HepG2 (cell line): ENCODE data around the gene RING1. TPM values are rescaled to one million over a fixed set of nuclear protein-coding genes. Genes with fewer than 3 reads are reported as not detected.
A peak's percentile ranks its signal among the peaks of the same experiment; 100 is the strongest.

ENCODE experiments used
- CEBPZ ChIP-seq: IDR thresholded peaks from 2 replicates; pipeline ENCODE4 v1.6.1; 2012; ENCODE audit warnings: low read length, improper control_type of control experiment
- FOXO4 ChIP-seq: sonication (generic); formaldehyde crosslinking; conservative IDR thresholded peaks from 2 replicates; pipeline ENCODE4 v1.8.1; 2023; ENCODE audit warnings: missing genetic modification reagents
- HNF4G ChIP-seq, 2 experiments: sonication (generic) in 1 of 2; formaldehyde crosslinking in 1 of 2; IDR thresholded peaks; 2 replicates each; pipeline versions ENCODE4 v1.4.0 to v1.6.1; 2011 to 2020; ENCODE audit warnings: borderline replicate concordance in 2 of 2, low read depth in 2 of 2, mild to moderate bottlenecking in 2 of 2, low read length in 1 of 2, missing genetic modification reagents in 1 of 2, moderate library complexity in 1 of 2
- JUN ChIP-seq: sonication (generic); formaldehyde crosslinking; IDR thresholded peaks from 2 replicates; pipeline ENCODE4 v1.4.0; 2020; ENCODE audit warnings: mild to moderate bottlenecking, missing genetic modification reagents
- MXD1 ChIP-seq: sonication (generic); formaldehyde crosslinking; IDR thresholded peaks from 2 replicates; pipeline ENCODE4 v1.4.0; 2020; ENCODE audit warnings: mild to moderate bottlenecking, missing genetic modification reagents
- NR2F2 ChIP-seq: IDR thresholded peaks from 2 replicates; pipeline ENCODE4 v1.6.1; 2012; ENCODE audit warnings: low read depth, inconsistent platforms, borderline replicate concordance
- RARA ChIP-seq: IDR thresholded peaks from 2 replicates; pipeline ENCODE4 v1.6.1; 2016; ENCODE audit warnings: missing genetic modification reagents, missing compliant biosample characterization
- SALL2 ChIP-seq: sonication (generic); formaldehyde crosslinking; IDR thresholded peaks from 2 replicates; pipeline ENCODE4 v1.8.1; 2023; ENCODE audit warnings: mild to moderate bottlenecking, missing genetic modification reagents, inconsistent platforms
- SRSF4 ChIP-seq: fragments of 200-400 bp; formaldehyde crosslinking; IDR thresholded peaks from one replicate; pipeline ENCODE4 v1.6.1; 2018; ENCODE audit warnings: mild to moderate bottlenecking, low read depth, low read length, moderate library complexity; ENCODE audit not compliant: poor library complexity, severe bottlenecking
- THRA ChIP-seq: sonication (generic); formaldehyde crosslinking; IDR thresholded peaks from 2 replicates; pipeline ENCODE4 v1.4.0; 2020; ENCODE audit warnings: missing genetic modification reagents, borderline replicate concordance
- ZNF12 ChIP-seq: sonication (generic); formaldehyde crosslinking; IDR thresholded peaks from 2 replicates; pipeline ENCODE4 v1.5.0; 2020; ENCODE audit warnings: missing genetic modification reagents
- ZNF263 ChIP-seq: sonication (generic); formaldehyde crosslinking; IDR thresholded peaks from 2 replicates; pipeline ENCODE4 v1.4.0; 2020; ENCODE audit warnings: missing genetic modification reagents
- ZNF3 ChIP-seq: IDR thresholded peaks from 2 replicates; pipeline ENCODE4 v1.7.0; 2017; ENCODE audit warnings: inconsistent platforms
- ZNF414 ChIP-seq: sonication (generic); formaldehyde crosslinking; IDR thresholded peaks from 2 replicates; pipeline ENCODE4 v1.5.0; 2020; ENCODE audit warnings: missing genetic modification reagents
- ZNF556 ChIP-seq: sonication (generic); formaldehyde crosslinking; IDR thresholded peaks from 2 replicates; pipeline ENCODE4 v1.4.0; 2020; ENCODE audit warnings: mild to moderate bottlenecking, missing genetic modification reagents, borderline replicate concordance
- ZNF691 ChIP-seq: sonication (generic); formaldehyde crosslinking; IDR thresholded peaks from 2 replicates; pipeline ENCODE4 v1.4.0; 2020; ENCODE audit warnings: missing genetic modification reagents, low read depth, mild to moderate bottlenecking, borderline replicate concordance
- ZNF768 ChIP-seq: sonication (generic); formaldehyde crosslinking; IDR thresholded peaks from 2 replicates; pipeline ENCODE4 v1.4.0; 2020; ENCODE audit warnings: missing genetic modification reagents
- ZNF777 ChIP-seq: sonication (generic); formaldehyde crosslinking; IDR thresholded peaks from 2 replicates; pipeline ENCODE4 v1.4.0; 2020; ENCODE audit warnings: missing genetic modification reagents
- ZNF839 ChIP-seq: sonication (generic); formaldehyde crosslinking; IDR thresholded peaks from 2 replicates; pipeline ENCODE4 v1.4.0; 2020; ENCODE audit warnings: missing genetic modification reagents, mild to moderate bottlenecking, borderline replicate concordance
- polyA plus RNA-seq, 8 experiments: library from polyadenylated mRNA; depleted of rRNA in 3 of 8; stranded (reverse) in 7 of 8; unstranded in 1 of 8; fragments of >200 nt; fragmentation: Illumina TruSeq in 4 of 8; extraction: Trizol in 4 of 8; gene quantifications; 2 replicates each; pipeline versions ENCODE4 v1.2.1 to v1.2.3, GENCODE V29; 2011 to 2016; ENCODE audit warnings: low read depth in 4 of 8, missing spikeins in 1 of 8, mixed read lengths in 1 of 8; ENCODE audit not compliant: insufficient read depth in 1 of 8
- total RNA-seq, 5 experiments: library from RNA; depleted of rRNA; stranded (reverse); fragments of >200 nt; fragmentation: Illumina TruSeq; extraction: Trizol; gene quantifications; 2 replicates each; pipeline ENCODE4 v1.2.3, GENCODE V29; 2016; ENCODE audit warnings: low read depth in 1 of 5

The RING1 gene
- total and polyA plus RNA-seq, 2 of the 13 experiments (the other 11 are each of a cell fraction or from before 2014, with no cell fraction given) = 23.9 to 33.6 TPM

- TF ChIP-seq RARA (CRISPR knock-in tag) = peak; percentile 100
- no peak for TF ChIP-seq NR2F2
- TF ChIP-seq SALL2 (CRISPR knock-in tag) = 0 out of 2 replicates have a peak, but pooled peaks have one; percentile 25
- peak; percentile 90; the same call in 1 of the 2 replicates for TF ChIP-seq ZNF691
- peak; percentile 74 for TF ChIP-seq JUN
- no peak for TF ChIP-seq CEBPZ
- no peak for TF ChIP-seq FOXO4 (CRISPR knock-in tag)
- no peak for TF ChIP-seq ZNF777 (CRISPR knock-in tag)
- no peak for TF ChIP-seq SRSF4
- TF ChIP-seq THRA = peak; percentile 94
- peak; percentile 80; the same call in 1 of the 2 replicates for TF ChIP-seq ZNF12 (CRISPR knock-in tag)
- TF ChIP-seq MXD1 (CRISPR knock-in tag) = no peak
- TF ChIP-seq ZNF556 = peak; percentile 80; the same call in 1 of the 2 replicates
- peak; percentile 93; the same call in 1 of the 2 replicates for TF ChIP-seq ZNF414 (CRISPR knock-in tag)
- TF ChIP-seq HNF4G (IDR thresholded peaks at IDR 0.05; ENCODE audit: borderline replicate concordance, low read depth, low read length) = peak; percentile 84
- TF ChIP-seq HNF4G (CRISPR knock-in tag; IDR thresholded peaks at IDR 0.05; ENCODE audit: borderline replicate concordance, low read depth) = peak; percentile 87
- no peak; the same call in 1 of the 2 replicates for TF ChIP-seq ZNF3 (CRISPR knock-in tag)
- TF ChIP-seq ZNF839 (CRISPR knock-in tag) = no peak
- peak; percentile 27; the same call in 1 of the 2 replicates for TF ChIP-seq ZNF768 (CRISPR knock-in tag)
- peak; percentile 93 for TF ChIP-seq ZNF263 (CRISPR knock-in tag)
Measured at GRCh38 chr6:33198159-33198852, 10.0 kb upstream of the RING1 start (continued).
